HG03457 (cell line): Measurements from ENCODE around the gene ERFE.

Experiments used
- ATAC-seq: cut with Tn5 transposase; IDR thresholded peaks from one replicate; pipeline ENCODE4 v1.9.1; 2021; ENCODE audit warnings: moderate number of reproducible peaks; ENCODE audit not compliant: unreplicated experiment

Gene ERFE

DNA sequence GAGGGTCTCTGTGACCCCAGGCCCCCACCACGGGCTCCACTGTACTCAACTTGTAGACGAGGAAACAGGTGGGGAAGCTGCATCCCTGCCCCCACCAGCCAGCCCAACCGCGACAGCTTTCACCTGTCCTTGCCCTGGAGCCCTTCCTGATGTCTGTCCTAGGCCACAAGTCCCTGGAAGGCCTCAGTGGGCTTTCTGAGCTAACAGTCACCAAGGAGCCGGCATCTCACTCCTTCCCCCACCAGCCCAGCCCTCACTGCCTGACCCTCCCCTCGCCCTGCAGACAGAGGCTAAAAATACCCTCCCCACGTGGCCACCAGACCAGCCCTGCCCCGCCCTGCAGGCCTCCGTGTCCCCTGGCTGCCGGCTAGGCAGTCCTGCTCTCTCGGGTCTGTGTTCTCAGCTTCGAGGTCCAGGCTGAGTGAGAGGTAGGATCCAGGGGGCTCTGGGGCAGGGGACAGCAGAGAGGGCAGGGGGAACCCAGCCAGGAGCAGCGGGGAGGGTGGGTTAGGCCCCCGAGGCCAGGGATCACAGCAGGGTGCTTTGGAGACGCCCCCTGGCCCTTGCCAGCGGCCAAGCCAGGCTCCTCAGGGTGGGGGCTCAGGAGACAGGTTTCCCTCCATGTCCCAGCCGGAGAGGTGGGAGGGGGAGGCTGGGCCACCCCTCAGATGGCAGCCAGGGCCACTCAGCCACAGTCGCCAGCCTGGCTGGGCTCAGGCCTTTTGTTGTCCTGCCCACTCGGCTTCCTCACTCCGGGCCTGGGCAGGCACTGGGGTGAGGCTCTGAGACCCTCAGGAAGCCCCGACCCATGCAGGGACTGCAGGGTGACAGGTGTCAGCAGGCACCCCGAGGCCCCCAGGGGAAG lies 20.2 kb upstream of the ERFE start, which contains the start of gene KLHL30:
Gene KLHL30, plus strand, starts transcription at position 338 of the 865 bp plus-strand sequence. CDS start 2,087 bp downstream, outside the sequence.
- ATAC-seq, result no peak

- no peak for ATAC-seq
Measured at GRCh38 chr2:238139196-238140039, 19.4 kb upstream of the ERFE start.

DNA sequence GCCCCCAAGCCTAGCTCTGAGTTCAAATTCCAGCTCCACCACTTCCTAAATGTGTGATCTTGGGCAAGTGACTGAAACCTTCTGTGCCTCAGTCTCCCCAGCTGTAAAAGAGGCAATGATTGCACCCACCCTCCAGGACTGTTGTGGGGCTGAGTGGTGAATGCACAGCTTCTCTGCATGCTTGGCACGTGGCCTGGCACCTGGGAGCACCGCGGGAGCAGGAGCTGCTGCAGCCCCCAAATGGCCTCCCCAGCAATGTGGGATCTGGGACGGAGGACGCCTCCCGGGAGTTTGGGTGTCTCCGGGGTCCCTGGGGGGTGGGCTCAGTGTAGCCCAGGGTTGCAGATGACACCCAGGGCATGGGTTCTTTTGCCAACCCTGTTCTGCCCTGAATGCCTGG lies 18.7 kb upstream of the ERFE start:
- ATAC-seq, result no peak

- ATAC-seq, result no peak
Measured at GRCh38 chr2:238140721-238141540, 17.8 kb upstream of the ERFE start.

DNA sequence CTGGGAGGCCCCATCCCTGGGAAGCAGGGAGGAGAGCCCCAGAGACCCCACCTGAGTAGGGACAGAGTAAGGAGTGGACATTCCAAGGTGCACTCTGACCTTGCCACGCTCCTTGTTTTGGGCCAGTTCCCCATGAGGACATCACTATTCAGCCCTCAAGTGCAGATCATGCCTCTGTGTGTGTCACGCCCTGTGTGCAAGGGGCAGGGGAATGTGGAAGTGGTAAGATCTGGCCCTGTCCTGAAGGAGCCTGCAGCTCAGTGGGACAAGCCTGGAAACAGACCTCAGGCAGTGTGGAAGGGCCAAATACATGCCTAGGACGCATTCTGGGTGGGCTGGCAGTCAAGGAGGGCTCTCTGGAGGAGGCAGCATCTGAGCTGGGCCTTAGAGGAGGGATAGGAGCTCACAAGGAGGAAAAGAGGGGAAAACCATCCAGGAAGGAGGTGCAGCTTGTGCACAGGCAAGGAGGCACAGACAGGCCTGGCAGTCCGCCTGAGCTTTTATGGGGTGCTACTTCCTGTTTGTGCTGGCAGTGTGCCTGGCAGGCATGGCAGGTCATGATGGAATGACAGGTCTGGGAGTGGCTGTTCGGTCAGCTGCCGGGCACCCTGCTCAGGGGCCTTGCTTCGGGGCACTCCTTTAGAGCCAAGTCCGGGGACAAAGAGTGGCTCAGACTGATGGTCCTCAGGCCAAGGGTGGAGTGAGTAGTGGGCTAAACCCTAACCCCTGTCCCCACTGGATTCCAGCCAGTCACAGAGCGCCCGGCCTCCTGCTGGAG lies 17.0 kb upstream of the ERFE start:
- no peak for ATAC-seq

DNA sequence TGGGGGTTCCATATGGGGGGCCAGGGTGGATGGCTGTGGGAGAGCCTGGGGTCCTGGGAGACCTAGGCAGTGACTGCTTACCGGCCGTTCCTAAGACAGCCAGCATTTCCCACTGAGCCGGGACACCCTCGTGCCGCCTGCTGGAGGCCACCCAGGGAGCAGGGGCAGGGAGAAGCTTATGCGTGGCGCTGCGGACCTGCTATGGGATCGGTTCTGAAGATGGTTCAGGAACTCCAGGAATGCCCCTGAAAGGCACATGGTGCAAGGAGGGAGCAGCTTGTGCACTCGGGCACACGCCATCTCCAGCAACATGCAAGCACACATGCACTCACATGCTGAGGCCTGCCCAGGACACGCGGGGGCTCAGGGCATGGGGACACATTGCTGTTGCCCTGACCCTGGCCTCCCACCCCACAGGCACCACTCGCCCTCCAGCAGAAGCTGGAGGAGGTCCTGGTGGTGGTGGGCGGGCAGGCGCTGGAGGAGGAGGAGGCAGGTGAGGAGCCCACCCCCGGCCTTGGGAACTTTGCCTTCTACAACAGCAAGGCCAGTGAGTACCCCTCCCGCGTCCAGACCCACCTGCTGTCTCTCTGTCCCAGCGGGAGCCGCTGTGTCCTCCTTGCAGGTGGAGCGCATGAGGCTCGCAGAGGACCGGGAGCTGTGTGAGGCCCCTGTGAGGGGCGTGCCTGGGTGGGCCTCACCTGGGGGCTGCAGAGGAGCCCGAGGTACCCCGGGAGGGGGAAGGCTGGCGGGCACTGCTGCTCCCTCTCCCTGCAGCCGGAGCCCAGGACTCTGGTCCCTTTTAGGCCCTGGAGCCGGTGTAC lies 16.2 kb upstream of the ERFE start:
- ATAC-seq, result no peak

- ATAC-seq, result no peak
Measured at GRCh38 chr2:238143239-238143951, 15.4 kb upstream of the ERFE start.

- ATAC-seq, result no peak
Measured at GRCh38 chr2:238144262-238144661, 14.5 kb upstream of the ERFE start.

DNA sequence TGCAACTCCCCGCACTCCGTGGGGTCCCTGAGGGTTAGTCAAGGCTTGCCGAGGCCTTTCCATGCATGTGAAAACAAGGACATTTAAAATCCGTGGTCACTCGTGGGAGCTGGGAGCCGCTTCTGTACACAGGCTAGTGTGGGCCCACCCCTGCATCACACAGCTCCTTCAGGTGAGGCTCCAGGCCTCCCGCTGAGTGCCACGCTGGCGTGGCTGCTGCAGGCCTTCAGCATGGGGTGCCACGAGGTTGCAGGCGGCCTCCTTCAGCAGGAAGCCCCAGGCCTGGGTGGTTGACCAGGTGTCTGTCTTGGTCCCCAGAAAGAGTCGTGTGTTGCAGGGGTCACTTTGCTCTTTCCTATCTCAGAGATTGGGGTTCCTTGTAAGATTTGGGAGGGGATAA lies 13.7 kb upstream of the ERFE start:
- ATAC-seq, result no peak

- ATAC-seq, result no peak
Measured at GRCh38 chr2:238145851-238146250, 12.9 kb upstream of the ERFE start.

- no peak for ATAC-seq
Measured at GRCh38 chr2:238146884-238147544, 11.8 kb upstream of the ERFE start.

GRCh38 chr2:238148981-238149380 lies 9.8 kb upstream of the ERFE start:
- ATAC-seq, result no peak

DNA sequence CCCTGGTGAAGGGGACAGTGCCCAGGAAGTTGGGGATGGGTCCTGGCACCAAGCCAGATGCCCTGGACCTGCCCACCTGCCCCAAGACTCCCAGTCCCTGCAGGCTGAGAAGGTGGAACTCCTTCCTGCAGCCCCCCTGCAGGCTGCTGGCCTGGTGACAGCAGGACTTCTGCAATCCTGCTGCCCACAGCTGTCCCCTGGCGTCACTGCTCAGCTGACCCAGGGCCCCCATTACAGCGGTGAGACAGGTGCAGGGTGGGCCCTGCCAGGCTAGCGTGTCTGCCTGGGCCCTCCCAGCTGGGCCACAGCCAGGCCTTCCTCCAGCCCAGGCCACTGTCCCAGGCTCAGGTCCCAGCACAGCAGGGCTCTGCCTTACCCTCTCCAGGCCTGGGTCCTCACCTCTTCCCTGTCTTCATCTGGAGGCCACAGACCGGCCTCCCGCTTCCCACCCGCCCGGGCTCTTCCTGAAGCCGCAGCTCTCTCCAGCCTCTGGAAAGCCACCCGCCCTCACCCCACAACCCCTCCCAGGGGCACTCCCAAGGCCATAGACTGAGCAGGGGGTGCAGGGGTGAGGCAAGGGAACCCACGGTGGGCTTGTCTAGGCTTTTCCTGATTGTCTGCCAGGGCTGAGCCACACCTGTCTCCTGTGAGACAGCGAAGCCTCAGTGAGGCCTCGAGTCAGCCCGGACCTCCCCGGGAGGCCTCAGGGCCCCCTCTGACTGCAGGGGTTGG lies 8.8 kb upstream of the ERFE start:
- ATAC-seq, result no peak

- ATAC-seq, result no peak
Measured at GRCh38 chr2:238150686-238151085, 8.1 kb upstream of the ERFE start.

- ATAC-seq, result no peak
Measured at GRCh38 chr2:238151205-238151604, 7.6 kb upstream of the ERFE start.

DNA sequence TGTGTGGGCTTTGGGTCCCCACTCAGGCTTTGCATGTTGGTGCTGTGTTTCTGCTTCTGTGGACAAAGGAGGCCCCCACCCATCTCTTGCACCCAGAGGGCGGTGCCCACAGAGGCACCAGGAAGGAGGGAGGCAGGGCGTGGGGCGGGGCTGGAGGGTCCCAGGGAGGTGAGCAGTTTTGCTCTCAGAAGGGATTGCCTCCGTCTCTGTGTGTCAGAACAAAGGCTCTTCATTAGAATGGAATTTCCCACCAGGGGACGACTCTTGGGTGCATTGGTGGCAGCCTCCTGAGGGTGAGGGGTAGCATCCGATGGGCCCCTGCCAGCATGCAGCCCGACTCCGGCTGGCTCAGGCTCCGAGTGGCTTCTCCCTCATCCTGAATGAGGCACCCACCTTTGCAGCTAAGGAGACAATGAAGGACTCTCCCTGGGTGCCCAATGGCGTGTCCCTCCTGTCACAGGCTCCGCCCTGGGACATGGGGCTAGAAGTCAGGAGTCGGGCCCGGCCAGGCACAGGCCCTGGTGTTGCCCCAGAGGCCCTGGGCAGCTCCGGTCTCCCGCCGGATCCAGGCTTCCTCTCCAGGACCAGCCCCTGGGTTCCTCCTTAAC lies 7.0 kb upstream of the ERFE start:
- no peak for ATAC-seq
